D341Med (cell line): Measurements from ENCODE around the gene C2CD4B.

Experiments
- DNase-seq: peaks from one replicate; pipeline ENCODE4 v3.0.0; 2012; ENCODE audit warnings: low spot score

Gene C2CD4B

GRCh38 chr15:62119227-62119864 lies 45.7 kb downstream of the C2CD4B start:
- DNase-seq, result no peak

- peak; percentile 60 for DNase-seq
Measured at GRCh38 chr15:62118520-62119226, 46.4 kb downstream of the C2CD4B start.

GRCh38 chr15:62115847-62116246 lies 49.2 kb downstream of the C2CD4B start:
- DNase-seq, result no peak
